H1 (cell line): Measurements from ENCODE around the gene TNS3. TPM values are rescaled to one million over a fixed set of nuclear protein-coding genes. Genes with fewer than 3 reads are reported as not detected.

Experiments used
- BCL11A ChIP-seq, 2 experiments: IDR thresholded peaks; one replicate each; pipeline ENCODE4 v1.6.1; 2011; ENCODE audit warnings: low read depth in 2 of 2, low read length in 2 of 2, mild to moderate bottlenecking in 2 of 2
- CBX8 ChIP-seq: fragments of 300-800, 300-1000 bp; sonication (generic); IDR thresholded peaks from 2 replicates; pipeline ENCODE4 v1.7.1; 2016; ENCODE audit warnings: low read depth, low read length, borderline replicate concordance
- CHD1 ChIP-seq: IDR thresholded peaks from 2 replicates; pipeline ENCODE4 v1.6.1; 2012; ENCODE audit warnings: low read depth, low read length, improper control_type of control experiment
- NANOG ChIP-seq: IDR thresholded peaks from 2 replicates; pipeline ENCODE4 v1.6.1; 2011; ENCODE audit warnings: low read length, low read depth, mild to moderate bottlenecking, inconsistent platforms; ENCODE audit not compliant: insufficient read depth, poor library complexity, severe bottlenecking
- RBBP5 ChIP-seq: IDR thresholded peaks from 2 replicates; pipeline ENCODE4 v1.7.1; 2012; ENCODE audit warnings: low read depth, mild to moderate bottlenecking, inconsistent platforms, low read length, moderate library complexity, borderline replicate concordance
- TBP ChIP-seq: IDR thresholded peaks from 2 replicates; pipeline ENCODE4 v1.6.1; 2011; ENCODE audit warnings: low read depth, low read length, improper control_type of control experiment
- polyA plus RNA-seq, 7 experiments: library from polyadenylated mRNA; depleted of rRNA in 3 of 7; stranded (reverse) in 5 of 7; unstranded in 2 of 7; fragments of >200 nt in 5 of 7; fragments of 200-250 nt in 2 of 7; gene quantifications; 1 replicate in 5 of 7; 2 replicates in 1 of 7; 4 replicates in 1 of 7; pipeline versions ENCODE4 v1.2.1 to v1.2.3, GENCODE V29; 2011 to 2013; ENCODE audit warnings: missing spikeins in 2 of 7, mixed read lengths in 2 of 7
- total RNA-seq: library from RNA; stranded (reverse); fragmentation: NEBNext Ultra II Directional; extraction: Animal tissue kit (Norgen Biotek cat#: 25700); gene quantifications from 2 replicates; pipeline ENCODE4 v1.2.1, GENCODE V29; 2021
- TF ChIP-seq, protein P1 (sequence below): fragments of 300-600 bp; sonication (generic); IDR thresholded peaks from 2 replicates; pipeline ENCODE4 v1.7.1; 2012; ENCODE audit warnings: low read length, moderate library complexity, mild to moderate bottlenecking, inconsistent platforms; ENCODE audit not compliant: insufficient replicate concordance

Gene TNS3
- total and polyA plus RNA-seq, 2 of the 8 experiments (the other 6 are each of a cell fraction or from before 2014, with no cell fraction given), result 11.9 to 24.2 TPM

DNA sequence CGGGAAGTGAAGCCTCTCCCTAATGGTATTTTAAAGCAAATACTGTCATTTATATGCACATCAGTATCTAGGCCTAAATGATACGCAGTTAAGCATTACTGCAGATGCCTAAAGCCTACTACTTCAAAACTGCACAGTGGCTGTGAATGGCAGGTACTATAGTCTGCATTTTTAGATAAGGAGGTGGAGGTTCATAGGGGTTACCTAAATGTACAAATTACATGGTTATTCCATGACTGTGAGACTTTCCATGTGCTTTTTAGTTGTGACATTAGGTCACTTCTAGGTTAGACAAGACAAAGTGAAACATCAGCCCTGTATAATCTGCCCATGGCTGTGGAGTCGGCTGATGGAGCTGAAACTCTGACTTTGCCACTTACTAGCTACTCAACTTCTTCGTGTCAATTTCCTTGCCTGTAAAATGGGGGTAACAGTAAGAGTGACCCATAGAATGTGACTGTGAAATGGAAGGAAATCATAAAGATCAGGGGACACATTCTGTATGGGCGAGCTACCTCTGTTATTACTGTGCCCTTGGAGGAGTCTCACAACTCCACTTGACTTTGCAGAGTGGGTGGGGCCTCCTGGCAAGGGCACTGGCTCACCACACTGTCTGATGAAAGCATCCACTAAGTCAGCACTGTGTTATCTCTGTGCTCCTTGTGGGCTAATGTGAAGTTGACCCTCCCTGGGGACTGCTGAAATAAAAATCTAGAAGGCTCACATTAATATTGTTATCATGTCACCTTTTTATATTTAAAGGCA lies 239.4 kb downstream of the TNS3 start (continued):
- TF ChIP-seq CBX8, result no peak
- no peak for TF ChIP-seq RBBP5
- TF ChIP-seq, protein P1, sequence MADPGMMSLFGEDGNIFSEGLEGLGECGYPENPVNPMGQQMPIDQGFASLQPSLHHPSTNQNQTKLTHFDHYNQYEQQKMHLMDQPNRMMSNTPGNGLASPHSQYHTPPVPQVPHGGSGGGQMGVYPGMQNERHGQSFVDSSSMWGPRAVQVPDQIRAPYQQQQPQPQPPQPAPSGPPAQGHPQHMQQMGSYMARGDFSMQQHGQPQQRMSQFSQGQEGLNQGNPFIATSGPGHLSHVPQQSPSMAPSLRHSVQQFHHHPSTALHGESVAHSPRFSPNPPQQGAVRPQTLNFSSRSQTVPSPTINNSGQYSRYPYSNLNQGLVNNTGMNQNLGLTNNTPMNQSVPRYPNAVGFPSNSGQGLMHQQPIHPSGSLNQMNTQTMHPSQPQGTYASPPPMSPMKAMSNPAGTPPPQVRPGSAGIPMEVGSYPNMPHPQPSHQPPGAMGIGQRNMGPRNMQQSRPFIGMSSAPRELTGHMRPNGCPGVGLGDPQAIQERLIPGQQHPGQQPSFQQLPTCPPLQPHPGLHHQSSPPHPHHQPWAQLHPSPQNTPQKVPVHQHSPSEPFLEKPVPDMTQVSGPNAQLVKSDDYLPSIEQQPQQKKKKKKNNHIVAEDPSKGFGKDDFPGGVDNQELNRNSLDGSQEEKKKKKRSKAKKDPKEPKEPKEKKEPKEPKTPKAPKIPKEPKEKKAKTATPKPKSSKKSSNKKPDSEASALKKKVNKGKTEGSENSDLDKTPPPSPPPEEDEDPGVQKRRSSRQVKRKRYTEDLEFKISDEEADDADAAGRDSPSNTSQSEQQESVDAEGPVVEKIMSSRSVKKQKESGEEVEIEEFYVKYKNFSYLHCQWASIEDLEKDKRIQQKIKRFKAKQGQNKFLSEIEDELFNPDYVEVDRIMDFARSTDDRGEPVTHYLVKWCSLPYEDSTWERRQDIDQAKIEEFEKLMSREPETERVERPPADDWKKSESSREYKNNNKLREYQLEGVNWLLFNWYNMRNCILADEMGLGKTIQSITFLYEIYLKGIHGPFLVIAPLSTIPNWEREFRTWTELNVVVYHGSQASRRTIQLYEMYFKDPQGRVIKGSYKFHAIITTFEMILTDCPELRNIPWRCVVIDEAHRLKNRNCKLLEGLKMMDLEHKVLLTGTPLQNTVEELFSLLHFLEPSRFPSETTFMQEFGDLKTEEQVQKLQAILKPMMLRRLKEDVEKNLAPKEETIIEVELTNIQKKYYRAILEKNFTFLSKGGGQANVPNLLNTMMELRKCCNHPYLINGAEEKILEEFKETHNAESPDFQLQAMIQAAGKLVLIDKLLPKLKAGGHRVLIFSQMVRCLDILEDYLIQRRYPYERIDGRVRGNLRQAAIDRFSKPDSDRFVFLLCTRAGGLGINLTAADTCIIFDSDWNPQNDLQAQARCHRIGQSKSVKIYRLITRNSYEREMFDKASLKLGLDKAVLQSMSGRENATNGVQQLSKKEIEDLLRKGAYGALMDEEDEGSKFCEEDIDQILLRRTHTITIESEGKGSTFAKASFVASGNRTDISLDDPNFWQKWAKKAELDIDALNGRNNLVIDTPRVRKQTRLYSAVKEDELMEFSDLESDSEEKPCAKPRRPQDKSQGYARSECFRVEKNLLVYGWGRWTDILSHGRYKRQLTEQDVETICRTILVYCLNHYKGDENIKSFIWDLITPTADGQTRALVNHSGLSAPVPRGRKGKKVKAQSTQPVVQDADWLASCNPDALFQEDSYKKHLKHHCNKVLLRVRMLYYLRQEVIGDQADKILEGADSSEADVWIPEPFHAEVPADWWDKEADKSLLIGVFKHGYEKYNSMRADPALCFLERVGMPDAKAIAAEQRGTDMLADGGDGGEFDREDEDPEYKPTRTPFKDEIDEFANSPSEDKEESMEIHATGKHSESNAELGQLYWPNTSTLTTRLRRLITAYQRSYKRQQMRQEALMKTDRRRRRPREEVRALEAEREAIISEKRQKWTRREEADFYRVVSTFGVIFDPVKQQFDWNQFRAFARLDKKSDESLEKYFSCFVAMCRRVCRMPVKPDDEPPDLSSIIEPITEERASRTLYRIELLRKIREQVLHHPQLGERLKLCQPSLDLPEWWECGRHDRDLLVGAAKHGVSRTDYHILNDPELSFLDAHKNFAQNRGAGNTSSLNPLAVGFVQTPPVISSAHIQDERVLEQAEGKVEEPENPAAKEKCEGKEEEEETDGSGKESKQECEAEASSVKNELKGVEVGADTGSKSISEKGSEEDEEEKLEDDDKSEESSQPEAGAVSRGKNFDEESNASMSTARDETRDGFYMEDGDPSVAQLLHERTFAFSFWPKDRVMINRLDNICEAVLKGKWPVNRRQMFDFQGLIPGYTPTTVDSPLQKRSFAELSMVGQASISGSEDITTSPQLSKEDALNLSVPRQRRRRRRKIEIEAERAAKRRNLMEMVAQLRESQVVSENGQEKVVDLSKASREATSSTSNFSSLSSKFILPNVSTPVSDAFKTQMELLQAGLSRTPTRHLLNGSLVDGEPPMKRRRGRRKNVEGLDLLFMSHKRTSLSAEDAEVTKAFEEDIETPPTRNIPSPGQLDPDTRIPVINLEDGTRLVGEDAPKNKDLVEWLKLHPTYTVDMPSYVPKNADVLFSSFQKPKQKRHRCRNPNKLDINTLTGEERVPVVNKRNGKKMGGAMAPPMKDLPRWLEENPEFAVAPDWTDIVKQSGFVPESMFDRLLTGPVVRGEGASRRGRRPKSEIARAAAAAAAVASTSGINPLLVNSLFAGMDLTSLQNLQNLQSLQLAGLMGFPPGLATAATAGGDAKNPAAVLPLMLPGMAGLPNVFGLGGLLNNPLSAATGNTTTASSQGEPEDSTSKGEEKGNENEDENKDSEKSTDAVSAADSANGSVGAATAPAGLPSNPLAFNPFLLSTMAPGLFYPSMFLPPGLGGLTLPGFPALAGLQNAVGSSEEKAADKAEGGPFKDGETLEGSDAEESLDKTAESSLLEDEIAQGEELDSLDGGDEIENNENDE, result no peak
- TF ChIP-seq BCL11A (IDR thresholded peaks at IDR 0.05; ENCODE audit: low read depth in 2 of 2, low read length in 2 of 2), result no peak
- no peak for TF ChIP-seq NANOG
- TF ChIP-seq CHD1, result no peak
- TF ChIP-seq TBP, result no peak
